LNCAP (cell line): ENCODE data around the gene PPP1R15B.

Source experiments
- TF ChIP-seq, protein P1 (sequence below): fragments of 450-650 bp; IDR thresholded peaks from 2 replicates; pipeline ENCODE4 v1.5.1; 2017; ENCODE audit warnings: mild to moderate bottlenecking

Gene PPP1R15B

DNA sequence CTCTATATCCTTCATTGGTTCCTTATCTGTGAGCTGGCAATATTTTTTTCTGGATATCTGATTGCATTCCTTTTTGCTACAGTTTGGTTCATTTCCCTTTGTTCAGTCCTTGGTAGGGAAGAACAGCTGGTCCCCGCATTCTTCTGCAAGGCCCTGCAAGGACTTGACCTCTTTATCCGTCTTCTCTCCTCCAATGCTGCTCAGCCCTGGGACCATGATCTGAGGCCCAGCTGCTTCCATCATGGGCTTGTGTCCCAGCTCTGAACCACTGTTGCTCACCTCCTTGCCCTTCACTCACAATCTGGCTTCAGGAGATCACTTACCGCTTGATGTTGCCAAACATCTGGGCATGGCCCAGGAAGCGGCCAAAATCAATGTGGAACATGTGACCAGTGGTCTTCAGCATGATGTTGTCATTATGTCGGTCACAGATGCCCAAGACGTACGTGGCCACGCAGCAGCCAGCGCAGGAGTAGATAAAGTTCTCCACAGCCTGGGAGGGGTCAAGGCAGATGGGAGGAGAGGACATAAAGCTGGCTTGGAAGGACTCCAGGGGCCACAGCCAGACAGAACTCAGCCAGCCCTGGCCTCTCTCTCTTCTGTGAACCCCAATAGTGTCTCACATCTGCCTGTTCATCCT lies 22.6 kb upstream of the PPP1R15B start:
- TF ChIP-seq, protein P1, sequence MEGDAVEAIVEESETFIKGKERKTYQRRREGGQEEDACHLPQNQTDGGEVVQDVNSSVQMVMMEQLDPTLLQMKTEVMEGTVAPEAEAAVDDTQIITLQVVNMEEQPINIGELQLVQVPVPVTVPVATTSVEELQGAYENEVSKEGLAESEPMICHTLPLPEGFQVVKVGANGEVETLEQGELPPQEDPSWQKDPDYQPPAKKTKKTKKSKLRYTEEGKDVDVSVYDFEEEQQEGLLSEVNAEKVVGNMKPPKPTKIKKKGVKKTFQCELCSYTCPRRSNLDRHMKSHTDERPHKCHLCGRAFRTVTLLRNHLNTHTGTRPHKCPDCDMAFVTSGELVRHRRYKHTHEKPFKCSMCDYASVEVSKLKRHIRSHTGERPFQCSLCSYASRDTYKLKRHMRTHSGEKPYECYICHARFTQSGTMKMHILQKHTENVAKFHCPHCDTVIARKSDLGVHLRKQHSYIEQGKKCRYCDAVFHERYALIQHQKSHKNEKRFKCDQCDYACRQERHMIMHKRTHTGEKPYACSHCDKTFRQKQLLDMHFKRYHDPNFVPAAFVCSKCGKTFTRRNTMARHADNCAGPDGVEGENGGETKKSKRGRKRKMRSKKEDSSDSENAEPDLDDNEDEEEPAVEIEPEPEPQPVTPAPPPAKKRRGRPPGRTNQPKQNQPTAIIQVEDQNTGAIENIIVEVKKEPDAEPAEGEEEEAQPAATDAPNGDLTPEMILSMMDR = no peak

DNA sequence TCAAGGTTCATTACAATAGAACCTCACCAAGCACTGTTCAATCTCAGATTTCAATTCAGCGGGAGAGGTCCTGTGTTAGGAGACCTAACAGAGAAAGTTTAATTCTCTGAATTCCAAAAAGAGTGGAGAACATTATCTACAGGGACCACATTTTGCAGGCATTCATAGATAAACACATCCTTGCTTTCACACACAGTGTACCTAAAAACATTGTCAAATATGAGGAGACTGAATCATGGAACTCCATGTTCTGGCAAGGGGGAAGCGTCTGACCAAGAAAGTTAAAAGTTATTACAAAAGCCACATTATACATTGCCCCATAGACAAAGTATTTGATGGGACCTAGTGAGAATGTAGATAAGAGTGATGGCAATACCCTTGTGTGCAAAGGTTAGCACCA lies 21.1 kb upstream of the PPP1R15B start:
- TF ChIP-seq, protein P1 = no peak

DNA sequence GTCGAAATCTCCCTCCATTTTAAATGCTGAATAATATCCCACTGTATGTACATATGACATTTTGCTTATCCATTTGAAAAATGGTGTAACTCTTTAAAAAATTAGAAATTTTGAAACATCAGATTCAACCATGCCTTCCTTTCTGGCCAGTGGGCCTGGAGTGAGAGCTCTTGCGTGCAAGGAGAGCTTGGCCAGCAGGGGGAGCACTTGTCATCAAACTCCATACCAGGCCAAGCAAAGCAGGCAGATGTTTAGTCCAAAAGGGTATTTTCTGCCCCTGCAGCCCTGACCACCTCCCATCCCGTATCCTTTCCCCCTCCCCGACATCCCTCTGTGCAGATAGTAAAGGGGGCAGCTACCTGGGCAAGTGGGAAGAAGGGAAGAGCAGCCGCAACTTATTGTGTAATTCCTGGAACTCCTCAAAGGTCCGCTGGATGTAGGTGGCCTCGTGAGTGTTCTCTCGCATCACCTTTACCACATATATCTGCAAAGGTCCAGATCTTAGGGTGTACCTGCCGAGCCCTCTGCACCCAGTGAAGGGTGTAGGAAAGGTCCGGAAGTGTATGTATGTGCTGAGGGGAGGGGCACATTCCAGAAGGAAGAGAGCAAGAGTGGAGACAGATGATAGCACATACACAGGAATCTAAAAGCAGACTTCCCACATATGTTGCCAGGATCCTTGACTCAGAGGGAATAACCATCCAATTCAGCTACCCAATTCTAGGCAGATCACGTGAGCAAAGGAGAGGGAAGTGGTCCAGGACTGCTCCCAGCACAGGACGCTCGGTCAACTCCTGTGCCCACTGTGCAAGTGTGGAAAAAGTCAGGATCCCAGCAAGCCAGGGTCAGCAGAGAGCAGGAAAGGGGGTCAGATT lies 19.9 kb upstream of the PPP1R15B start:
- TF ChIP-seq, protein P1 = peak; percentile 98

DNA sequence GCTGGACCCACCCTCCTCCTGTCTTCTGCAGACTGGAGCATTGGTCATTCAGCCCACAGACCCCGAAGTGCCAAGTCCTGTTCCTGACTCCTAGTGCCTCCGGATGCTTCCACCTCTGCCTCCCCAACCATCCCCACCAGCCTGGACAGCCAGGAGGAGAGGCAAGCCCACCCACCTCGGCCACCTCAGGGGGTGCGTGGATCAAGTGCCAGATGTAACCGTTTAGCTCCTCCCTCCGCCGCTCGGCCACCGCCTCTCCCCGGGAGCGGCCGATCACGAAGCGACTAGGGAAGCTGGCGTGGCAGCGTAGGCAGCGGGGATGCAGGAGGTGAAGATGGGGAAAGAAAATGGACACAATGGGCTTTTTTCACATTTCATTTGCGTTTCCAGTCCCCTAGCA lies 18.1 kb upstream of the PPP1R15B start:
- TF ChIP-seq, protein P1 = no peak

DNA sequence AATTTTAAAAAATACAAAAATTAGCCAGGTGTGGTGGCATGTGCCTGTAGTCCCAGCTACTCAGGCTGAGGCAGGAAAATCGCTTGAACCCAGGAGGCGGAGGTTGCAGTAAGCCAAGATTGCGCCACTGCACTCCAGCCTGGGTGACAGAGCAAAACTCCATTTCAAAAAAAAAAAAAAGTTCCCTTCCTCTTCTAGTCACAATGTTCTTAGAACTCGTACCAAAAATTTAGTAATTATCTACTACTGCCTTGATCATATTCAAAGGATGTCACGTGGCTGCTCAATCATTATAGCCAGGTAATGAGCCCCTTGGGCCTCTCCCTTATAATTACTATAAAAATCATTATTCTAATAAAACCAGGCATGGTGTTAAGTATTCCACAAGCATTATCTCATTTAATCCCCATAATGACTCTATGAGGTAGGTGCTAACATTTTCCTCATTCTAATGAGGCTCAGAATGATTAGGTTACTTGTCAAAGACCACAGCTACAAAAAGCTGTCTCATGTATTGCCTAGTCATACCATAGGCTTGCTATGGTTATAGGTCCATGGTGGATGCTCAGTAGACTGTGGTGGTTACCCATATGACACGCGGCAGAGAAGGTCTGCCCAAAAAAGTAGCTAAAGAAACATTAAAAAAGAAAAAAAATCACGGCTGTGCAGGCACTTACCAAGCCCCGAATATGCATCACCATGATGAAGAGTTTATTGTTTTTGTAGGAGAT lies 15.5 kb upstream of the PPP1R15B start:
- TF ChIP-seq, protein P1 = no peak

DNA sequence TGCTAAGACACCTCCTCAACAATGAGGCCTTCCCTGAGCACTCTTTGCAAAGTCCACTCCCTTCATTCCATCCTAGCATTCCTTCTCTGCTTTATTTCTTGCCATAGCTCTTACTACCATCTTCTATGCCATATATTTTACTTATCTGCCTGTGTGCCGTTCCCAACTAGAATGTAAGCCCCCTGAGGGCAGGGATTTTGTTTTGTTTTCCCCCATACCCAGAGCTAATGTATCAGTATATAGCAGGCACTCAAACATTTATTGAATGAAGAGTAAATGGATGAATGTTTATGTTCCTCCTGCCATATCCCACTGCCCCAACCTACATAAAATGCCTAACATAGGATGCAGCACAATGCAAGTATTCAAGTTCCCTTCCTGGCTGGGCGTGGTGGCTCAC lies 14.9 kb upstream of the PPP1R15B start:
- TF ChIP-seq, protein P1 = no peak

DNA sequence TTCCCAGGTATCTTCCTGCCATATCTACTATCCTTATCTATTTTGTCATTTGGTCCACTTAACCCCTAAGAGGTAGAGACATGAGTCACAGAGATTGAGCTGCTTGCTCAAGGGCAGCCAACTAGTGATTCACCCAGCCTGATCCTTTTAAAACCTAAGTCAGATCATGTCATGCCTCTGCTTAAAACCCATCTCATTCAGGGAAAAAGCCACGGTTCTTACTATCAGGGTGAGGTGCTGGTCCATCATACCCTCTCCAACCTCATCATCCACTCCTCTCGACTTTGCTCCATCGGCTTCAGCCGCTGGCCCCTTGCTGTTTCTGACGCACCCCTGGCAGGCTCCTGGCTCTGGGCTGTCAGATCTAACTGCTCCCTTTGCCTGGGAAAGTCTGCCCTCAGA lies 14.4 kb upstream of the PPP1R15B start:
- TF ChIP-seq, protein P1 = no peak
